Stimulated activated CD8-positive, alpha-beta memory T cell treated with anti-CD3 and anti-CD28 coated beads, Interleukin-7, amount 100 ng/mL, for 48 hours (primary cell): ENCODE measurements around the gene PKM.
A peak's percentile ranks its signal among the peaks of the same experiment; 100 is the strongest.

ENCODE experiments used
- DNase-seq, 2 donors: peaks; one replicate each; pipeline ENCODE4 v3.0.0-alpha.2; 2020; ENCODE audit warnings: low read depth in 1 of 2; ENCODE audit errors: extremely low read depth in 1 of 2

Gene PKM

DNA sequence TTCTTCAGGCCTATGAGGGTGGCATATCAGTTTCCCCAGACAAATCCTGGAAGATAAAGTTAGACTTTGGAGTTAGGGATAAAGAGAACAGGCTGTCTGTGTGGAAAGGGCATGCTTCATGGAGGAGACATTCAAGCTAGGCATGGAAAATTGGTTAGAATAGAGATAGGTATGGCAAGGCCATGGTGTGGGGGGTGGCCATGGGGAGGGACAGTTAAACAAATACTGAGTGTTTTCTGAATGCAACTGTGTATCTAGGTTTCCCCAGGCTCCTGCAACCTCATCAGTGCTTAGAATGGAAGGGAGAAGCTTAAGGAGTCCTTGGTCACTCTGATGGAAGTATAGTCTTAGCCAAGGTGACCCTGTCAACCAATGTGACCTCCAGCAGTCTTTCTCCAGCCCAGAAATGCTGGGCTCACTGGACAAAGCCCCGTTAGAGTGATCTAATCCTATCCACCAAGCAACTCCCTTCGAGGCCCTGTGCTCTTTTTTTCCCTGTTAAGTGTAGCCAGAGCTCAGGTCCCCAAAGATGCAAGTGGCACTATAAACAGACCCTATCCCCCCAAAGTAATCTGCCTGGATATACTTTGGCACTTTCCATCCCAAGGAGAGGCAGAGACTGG is 5.5 kb upstream of the PKM start:
- DNase-seq = no peak

DNA sequence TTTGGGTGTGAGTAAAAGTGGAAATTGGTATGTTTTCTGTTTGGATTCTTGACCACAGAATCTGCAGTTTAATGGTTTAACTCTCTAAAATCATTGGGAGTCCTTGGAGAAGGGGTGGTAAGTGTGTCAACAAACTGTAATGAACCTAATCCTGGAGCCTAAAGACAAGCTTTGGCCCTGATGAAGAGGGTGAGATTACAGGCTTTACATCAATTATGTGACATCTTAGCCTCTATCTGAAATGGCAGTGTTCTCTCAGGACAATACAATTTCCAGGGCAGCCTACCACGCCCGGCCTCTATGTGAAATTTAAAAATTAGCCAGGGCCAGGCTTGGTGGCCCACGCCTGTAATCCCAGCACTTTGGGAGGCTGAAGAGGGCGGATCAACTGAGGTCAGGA is 4.3 kb upstream of the PKM start:
- no peak for DNase-seq

DNA sequence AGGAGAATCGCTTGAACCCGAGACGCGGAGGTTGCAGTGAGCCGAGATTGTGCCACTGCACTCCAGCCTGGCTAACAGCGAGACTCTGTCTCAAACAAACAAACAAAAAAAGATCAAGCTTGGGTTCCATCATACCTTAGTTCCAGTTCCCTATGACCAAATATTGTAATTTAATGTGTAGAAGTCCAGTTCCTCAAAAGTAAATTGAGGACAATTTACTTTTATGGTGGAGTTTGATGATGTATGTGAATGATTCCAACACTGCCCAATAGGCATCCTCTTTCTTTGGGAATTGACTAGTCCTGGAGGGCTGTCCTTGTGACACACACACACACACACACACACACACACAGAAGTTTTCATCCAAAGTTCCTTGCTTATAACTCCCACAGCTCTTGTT is 2.8 kb upstream of the PKM start:
- no peak for DNase-seq

DNA sequence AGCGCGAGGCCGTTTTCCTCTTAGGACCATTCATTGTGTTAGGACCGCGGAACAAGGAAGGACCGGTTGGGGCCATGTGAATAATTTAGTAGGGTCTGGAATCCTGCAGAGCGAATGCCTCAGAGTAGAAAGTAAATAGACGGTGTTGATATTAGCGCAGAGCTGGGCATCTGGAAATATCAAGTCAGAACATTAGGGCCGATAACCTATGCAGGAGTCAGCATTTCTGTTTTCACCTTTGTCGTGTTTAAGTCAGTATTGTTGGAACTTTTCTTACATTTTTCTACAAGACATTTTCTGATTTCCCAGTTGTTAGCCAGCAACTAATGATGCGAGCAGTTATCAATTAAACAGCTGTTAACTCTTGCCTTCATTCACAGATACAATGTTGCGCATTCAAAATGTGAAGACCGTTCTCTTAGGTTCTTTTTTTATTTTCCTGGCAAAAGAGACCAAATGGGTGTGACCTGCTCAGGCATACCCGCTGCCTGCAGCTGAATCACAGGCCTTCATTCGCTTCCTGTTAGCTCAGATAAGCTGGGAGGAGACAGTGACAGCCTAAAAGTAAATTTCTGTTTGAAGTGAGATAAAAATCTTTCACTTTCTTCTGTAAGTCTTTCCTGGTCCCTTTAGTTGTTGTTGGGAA is 966 bp upstream of the PKM start:
- peak in 1 of 2 donors; percentile 43 for DNase-seq

DNA sequence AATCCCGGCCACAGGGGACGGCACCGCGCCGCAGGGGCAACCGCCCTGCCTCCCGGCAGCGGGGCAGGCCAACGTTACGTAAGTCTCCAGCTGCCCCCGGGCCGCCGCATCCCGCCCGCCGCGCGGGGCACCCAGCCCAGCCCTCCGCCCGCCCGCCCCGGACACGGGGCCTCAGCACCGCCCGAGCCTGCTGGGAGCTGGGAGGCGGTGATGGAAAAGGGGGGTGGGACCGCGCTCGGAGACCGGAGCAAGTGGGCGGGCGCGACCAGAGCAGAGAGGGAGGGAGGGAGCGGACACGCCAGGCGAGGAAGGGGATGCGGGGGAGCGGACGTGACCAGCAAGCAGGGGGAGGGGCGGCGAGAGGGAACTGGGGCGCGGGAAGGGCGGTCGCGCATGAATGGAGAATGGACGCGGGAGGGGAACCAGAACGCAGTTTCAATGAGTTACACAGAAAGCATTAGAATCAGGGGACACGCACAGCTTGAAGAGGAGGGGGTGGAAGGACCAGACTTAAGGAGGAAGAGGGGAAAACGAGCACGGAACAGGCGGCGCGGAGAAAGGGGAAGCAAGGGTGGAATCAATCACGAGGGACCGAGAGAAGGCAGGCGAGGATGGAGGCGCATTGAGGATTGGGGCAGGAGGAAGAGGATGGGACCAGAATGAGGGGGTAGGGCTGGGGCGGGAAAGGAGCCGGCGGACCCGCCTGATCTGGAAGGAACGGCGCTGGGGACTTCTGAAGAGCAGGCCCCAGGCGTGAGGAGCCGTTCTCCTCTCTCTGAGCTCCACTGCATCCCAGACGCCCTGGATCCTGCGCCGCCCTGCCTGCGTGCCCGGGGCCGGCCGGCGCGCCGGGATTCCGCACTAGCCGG is 559 bp downstream of the PKM start:
- DNase-seq = peak; percentile 74 to 87

DNA sequence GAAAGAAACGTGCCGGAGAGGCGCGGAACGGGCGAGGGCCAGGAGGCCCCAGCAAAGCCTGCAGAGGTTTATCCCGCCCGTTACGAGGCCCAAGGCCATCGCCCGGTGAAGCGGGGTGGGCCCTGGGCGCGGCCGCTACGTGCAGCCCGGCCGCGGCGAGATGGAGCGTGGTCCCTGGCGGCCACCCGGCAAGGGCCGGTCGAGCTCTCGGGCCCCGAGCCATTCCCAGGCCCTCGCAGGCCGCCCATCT is 1.1 kb downstream of the PKM start:
- no peak for DNase-seq

DNA sequence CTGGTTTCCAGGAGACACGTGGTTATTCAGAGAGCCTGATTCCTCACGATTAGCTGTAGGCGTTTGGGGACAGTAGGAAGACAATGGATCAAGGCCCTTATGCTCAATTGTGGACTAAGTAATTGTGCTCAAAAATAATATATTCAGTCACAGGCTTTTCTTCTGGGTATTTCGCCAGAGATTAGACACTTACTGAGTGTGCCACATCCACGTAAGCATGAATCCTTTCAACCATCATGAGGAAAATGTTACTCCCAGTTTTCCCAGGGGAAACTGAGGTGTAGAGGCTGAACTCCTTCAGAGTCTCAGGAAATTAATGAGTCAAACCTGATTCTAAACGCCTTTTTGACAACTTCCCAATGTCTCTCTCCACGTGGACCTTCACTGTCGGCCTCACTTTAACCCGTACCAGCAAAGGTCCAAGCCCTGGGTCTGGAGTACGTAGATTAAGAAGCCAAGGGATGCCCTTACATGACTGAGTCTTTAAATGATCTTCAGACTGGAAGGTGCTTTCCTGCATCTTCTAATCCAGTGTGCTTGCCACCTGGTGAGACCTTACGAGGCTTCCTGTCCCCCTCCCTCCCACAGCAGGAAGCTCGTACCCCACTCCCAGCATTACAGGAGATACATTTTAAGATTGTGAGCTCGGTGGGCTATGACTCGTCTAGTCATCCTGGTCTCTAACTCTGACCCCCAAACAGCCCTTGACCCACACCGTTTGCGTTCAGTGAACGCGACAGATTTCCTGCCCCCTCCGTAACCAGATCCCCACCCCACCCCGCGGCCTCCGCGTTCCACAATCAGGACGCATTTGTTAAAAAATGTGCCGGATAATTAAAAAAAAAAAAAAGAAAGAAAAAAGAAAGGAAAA is 1.7 kb downstream of the PKM start:
- DNase-seq = no peak

DNA sequence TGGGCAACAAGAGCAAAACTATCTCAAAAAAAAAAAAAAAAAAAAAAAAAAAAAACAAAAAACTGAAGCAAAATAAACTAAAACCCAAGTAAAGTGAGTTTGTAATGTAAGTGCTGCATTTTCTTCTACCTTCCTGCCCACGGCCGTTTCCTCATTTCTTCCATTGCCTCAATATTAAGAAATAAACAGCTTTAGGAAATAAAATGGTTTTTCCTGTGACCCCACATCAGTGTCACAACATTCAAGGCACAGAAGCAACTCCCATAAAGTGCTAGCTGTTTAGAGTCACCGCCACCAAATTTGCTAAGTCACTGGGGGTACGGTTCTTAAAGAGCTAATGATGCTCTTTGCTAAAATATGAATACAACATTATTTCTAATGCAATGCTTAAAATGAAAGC is 3.3 kb downstream of the PKM start:
- DNase-seq = no peak

DNA sequence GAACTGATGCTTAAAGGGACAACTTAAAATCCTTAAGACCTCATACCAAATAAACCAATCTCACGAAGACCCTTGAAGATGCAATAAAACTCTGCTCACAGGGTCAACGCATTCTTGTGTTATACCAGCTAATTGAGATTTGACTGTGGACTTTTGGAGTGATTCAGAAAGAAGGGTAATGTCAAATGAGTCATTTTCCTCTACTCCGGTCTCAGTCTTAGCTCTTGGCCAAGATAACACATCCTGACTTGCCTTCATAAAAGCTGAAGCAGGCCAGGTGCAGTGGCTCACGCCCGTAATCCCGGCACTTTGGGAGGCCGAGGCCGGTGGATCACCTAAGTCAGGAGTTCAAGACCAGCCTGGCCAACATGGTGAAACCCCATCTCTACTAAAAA is 3.8 kb downstream of the PKM start:
- peak; percentile 32 to 52 for DNase-seq

DNA sequence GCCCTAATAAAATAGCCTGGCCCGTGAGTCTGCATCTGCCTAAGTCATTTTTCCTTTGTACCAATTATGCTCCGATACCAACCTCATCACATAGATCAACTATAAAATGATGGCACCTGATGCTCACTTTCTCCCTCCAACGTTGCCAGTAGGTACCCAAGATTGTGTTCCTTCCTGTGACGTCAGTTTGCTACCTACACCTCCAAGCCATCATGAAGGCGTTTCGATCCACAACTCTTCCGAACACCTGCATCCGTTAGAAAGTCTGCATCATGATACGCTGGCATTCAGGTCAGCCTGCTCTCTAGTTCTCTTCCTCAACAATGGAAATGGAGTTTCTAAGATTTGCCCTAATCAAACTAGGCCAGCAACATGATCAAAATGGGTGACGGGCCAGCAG is 7.7 kb downstream of the PKM start:
- no peak for DNase-seq

DNA sequence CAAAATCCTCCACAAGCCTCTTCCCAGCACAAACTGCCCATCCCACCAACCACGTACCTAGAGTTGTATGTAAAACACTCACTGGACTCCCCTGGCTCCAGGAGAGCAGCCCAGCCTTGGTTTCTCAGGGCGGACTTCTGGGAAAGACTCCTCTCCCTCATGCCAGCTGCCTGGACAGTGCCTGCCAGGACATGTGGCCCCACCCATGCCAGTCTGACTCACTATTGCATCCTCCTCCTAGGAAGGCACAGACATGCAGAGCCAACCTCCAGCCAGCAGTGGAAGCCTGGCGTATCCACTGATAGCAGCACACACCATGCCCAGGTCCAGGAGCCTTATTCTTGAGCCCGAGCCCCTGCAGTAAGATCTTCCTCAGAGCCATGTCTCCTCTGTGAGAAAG is 8.6 kb downstream of the PKM start:
- no peak for DNase-seq

DNA sequence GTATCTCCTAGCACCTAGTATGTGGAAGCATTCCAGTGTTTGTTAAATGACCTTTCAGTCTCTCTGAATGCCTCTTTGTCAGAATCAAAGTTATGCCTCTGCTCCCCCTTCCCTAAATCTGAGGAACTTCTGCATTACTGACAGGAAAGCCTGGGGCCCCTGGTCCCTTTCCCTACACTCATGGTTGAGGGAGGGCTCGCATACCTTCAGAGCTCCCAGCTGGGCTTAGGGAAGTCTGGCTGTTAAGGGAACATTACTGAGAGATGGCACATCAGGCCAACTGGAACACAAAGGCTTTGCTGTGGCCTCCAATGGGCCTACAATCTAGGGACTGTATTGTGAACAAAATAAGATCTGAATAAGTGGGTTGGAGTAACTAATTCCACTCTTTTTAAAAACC is 10.3 kb downstream of the PKM start:
- no peak for DNase-seq

DNA sequence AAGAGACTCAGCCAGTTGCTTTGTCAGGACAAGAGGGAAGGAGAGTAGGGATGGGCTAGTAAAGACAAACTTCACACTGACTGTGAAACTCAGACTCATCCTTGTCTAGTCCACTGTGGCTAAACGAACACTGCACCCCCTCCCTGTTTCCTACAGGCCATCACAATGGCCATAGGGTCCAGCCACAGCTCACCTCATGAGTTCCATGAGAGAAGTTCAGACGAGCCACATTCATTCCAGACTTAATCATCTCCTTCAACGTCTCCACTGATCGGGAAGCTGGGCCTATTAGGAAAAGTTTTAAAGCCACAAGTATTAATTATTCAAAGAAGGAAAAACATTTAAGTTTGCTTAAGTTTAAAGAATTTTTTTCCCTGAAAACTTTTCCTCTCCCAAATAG is 13.8 kb downstream of the PKM start:
- DNase-seq = no peak

DNA sequence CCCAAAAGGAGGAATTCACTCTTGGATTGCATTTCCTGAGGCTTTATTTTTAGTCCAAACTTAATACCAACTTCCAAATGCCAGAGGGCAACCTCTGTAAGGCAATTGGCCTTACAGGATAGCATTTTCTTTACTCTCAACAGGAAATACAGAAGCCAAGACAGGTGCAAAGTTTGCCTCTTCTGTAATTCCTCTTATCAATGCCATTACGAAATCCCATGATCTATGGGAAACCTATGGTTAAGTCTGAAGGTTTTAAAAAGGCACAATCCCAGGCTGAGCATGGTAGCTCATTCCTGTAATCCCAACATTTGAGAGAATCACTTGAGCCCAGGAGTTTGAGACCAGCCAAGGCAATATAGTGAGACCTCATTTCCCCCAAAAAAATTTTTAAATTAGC is 14.9 kb downstream of the PKM start:
- no peak for DNase-seq

DNA sequence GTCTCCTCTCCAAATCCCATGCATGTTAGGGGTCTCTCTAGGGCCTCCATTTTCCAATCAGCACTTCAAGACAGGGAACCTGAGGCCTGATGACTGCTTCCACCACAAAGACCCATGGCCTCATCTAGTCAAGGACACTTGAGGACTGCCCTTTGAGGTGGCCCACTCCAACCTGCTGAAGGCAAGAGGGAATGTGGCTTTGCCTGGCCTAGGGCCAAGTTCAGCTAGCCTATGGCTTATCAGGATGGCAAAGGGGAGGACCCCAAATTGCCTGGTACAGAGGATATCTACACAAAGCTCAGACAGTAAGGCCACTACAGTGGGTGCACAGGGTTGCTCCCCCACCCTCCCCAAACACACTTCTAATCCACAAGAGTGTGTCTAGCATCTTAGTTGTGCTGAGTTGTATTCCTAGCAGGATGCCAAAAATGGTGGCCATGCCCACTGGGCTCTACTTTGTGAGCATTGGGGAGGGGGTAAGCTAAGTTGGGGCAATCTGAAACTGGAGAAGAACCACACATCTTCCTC is 23.4 kb downstream of the PKM start:
- DNase-seq = no peak

DNA sequence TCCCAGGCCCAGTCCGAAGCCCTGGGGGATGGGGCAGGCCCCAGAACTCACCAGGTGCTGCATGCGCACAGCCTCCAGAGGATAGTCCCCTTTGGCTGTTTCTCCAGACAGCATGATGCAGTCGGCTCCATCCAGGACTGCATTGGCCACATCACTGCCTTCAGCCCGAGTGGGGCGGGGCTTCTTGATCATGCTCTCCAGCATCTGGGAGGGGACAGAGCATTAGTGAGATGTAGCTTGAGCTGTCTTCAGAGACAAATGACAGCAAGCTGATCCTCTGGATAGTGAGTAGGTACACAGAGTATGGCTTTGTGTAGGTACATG is 24.4 kb downstream of the PKM start:
- DNase-seq = no peak

DNA sequence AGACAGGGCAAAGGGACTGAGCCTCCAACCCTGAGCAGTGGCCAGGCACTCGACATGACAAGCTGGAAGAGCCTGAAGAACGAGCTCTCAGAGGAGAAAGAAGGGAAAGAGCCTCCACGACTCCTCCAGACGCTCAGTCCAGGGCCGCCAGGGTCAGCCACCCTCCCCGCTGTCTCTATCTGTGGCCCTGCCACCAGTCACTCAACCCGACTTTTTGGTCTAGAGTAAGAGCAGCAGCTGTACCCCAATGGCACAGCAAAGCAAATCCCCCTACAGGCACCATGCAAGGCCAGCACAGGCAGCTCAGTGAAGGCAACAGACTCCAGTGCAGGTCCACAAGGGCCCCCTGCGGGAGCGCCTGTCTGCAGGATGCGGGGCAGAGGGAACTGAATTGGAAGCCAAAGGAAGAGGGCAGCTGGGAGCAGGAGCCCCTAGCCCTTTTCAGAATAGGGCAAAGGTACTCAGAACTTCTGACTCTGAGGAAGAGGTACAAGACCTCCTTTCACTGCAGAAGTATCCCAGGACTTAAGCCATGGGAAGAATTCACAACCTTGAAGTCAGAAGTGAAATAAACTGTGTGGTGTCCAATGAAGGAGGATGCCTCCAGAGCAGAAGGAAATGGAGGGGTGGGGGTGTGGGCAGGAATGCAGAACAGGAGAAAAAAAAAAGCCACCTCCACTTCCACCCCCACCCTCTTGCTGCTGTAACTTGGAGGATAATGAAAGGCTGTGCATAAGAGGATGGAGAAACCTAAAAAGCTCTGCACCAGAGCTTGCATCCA is 24.9 kb downstream of the PKM start:
- DNase-seq = no peak

DNA sequence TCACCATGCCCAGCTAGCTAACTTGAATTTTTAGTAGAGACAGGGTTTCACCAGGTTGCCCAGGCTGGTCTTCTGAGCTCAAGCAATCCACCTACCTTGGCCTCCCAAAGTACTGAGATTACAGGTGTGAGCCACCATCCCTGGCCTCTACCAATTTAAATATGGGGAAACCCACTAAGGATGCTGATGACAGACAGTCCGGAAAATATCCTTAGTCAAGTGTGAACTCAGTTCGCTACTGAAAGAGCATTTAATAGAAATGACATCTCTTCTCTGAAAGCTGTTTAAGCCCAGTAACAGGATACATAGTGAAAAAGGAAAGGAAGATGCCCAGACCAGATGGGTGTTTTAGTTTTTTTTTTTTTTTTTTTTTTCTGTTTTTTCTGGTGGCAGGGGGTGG is 25.7 kb downstream of the PKM start:
- no peak for DNase-seq

DNA sequence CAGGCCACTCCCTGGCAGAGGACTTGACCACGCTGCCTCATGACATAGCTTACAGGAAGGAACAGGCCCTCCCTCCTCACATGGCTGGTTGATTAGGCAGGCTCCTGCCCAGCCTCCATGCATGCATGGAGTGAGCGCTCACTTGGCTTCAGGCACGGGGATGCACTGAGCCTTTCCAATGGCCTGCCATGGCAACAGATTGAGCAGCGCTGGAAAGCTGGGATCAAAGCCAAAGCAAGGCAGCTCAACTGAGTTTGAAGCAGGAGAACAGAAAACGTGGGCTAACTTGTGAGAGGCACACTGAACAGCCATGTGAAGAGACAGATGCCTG is 27.5 kb downstream of the PKM start:
- DNase-seq = no peak

DNA sequence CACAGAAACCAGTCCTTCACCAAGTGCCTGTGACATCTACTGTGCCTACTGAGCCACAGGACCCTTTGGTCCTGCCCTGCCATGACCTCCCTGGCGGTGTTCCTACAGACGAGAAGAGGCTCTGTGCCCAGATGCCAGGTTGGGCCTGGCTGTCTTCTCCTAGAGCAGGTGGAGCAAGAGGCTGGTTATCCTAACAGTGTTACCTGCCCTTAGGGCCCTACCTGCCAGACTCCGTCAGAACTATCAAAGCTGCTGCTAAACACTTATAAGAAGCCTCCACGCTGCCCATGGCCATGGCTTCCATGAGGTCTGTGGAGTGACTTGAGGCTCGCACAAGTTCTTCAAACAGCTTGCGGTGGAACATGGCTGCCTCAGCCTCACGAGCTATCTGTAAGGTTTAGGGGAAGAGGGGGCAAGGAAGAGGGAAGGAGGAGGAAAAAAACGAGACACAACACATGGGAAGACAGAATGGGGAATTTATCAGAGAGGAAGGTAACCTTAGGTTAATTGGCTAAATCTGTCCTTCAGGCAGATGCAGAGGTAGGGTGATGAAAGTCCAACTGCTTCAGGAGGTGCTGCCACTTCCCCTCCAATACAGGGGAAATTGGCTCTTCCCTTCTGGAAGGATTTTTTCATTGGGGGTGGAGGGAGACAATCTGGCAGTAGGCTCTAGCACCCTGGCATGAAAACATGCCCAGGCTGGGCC is 28.0 kb downstream of the PKM start:
- DNase-seq = no peak
